Dedifferentiated amniotic fluid mesenchymal stem cell (primary cell): Measurements from ENCODE around the gene THSD8.
"Not testable (repeated sequence)": the region's sequence is repeated elsewhere in the genome, so short reads cannot be mapped to it uniquely, and the experiment has no call there.

Experiments
- DNase-seq: peaks from one replicate; pipeline ENCODE4 v3.0.0-alpha.2; 2016; ENCODE audit errors: extremely low spot score

THSD8 gene

GRCh38 chr19:12792051-12792852 lies 9.6 kb upstream of the THSD8 start:
- DNase-seq = no peak

DNA sequence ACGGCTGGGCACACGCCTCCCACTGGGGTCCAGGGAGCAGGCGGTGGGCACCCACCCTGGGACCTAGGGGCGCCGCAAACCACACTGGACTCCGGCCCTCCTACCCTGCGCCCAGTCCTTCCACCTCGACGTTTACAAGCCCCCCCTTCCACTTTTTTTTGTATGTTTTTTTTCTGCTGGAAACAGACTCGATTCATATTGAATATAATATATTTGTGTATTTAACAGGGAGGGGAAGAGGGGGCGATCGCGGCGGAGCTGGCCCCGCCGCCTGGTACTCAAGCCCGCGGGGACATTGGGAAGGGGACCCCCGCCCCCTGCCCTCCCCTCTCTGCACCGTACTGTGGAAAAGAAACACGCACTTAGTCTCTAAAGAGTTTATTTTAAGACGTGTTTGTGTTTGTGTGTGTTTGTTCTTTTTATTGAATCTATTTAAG lies 9.0 kb upstream of the THSD8 start:
- DNase-seq = no peak

DNA sequence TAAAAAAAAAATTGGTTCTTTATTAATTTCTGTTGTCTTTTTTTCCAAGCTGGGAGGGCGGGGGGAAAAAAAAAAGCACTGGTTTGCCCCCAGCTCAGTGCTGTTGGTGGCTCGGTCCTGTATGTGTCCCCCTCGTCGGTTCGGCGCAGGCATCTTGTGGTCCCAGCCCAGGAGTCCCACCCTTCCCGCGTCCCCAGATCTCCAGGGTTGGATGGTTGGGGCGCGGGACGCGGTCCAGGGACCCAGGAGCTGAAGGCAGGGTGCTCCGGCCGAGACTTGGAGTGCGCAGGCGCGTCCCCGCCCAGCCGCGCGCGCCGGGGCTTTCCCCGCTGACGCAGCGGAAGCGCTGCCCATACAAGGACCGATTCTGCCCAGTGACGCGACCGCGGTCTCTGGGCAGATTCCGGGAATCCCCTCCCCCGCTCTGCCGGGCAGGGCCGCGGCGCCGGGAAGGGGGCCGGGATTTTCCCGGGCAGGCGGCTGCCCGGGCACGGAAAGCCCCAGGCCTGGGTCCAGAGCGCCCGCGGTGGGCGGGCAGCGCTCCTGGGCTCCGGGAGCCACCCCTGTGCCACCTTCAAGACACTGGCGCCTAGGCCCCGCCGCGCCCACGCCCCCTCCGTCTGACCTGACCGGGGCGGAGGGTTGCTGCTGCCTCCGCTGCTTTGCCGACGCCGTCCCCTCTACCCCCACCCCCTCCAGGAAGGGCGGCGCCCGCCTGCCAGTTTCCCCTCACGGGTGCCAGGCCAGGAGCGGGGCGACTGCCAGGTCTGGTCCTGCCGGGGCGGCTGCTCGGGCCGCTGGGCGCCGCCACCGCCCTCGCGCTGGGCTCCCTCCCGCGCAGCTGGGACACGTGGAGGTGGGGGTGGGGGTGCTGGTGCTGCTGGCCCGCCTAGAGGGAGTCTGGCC lies 8.3 kb upstream of the THSD8 start:
- peak; percentile 89 for DNase-seq

- DNase-seq = no peak
These were observed 7.5 kb upstream of the THSD8 start for GRCh38 chr19:12794196-12794941.

DNA sequence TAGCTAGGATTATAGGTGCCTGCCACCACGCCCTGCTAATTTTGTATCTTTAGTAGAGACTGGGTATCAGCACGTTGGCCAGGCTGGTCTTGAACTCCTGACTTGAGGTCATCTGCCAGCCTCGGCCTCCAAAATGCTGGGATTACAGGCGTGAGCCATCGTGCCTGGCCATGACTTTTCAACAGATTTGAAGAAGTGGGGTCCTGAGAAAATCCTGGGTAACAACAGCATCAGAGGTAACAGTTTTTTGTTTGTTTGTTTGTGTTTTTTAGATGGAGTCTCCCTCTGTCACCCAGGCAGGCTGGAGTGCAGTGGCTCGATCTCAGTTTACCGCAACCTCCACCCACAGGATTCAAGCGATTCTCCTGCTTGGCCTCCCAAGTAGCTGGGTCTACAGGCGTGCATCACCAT lies 6.9 kb upstream of the THSD8 start:
- no peak for DNase-seq

DNA sequence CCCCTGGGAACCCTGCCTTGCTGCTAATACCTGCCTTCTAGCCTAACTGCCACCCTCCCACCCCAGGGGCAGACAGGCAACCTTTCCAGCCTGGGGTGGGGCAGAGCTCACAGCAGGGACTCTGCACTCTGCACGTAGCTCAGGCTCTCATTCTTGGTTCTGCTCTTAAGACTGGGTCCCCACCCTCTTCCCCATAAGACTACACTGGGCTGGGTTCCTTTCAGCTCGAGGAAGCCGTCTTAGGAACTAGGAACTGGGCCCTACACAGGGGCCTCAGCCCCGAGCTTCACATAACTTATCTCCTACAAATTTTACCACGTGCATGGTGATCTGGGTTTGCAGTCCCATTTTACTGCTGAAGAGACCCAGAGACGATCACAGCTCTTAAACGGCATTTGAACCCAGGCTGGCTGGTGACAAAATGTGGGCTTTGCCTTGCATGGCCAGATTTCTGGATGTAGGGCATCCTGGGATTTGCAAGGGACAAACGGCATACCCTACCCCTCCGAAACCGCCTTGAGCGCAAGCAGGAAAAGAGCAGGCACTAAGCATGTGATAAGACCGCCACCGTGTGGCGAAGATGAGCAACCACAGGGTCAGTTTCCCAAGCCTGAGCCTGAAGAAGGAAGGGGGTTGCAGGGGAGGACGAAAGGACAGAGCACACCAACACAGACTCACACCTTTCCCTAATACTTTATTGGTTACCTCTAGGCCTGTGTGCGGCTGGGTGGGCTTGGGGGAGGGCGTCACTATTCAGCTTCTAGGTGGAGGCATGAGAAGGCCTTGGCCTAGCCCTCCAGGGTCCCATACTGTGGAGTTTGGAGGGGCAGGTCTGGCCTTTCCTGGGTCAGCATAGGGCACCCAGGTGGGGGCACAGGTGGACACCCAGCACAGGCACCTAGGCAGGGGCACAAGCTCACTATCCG lies 5.5 kb upstream of the THSD8 start:
- DNase-seq = peak; percentile 77

GRCh38 chr19:12797141-12797587 lies 4.7 kb upstream of the THSD8 start:
- no peak for DNase-seq

GRCh38 chr19:12797607-12798006 lies 4.3 kb upstream of the THSD8 start:
- not testable (repeated sequence) for DNase-seq

- no peak for DNase-seq
These were observed 2.0 kb upstream of the THSD8 start for GRCh38 chr19:12799742-12800465.

- DNase-seq = no peak
These were observed 1.5 kb upstream of the THSD8 start for GRCh38 chr19:12800466-12800770.

DNA sequence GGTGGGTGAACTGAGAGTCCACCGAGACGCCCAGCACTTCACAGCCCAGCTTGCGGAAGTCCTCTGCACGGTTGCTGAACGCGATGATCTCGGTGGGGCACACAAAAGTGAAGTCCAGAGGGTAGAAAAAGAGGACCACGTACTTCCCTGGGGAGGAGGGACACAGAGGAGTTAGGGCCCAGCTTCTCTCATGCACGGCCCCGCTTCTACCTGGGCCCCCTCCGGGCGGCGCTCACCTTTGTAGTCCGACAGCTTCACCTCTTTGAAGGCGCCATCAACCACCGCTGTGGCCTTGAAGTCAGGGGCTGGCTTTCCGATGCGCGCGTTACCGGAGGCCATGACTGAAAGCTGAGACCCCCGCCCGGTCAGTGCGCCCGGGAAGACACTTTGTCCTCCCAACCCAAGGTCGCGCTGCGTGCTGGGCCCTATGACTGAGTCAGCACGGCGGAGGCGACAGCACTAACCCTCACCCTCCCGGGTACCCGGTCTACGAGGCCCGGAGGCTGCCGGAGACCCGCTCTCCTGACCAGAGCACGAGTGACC lies 875 bp upstream of the THSD8 start:
- DNase-seq = no peak

DNA sequence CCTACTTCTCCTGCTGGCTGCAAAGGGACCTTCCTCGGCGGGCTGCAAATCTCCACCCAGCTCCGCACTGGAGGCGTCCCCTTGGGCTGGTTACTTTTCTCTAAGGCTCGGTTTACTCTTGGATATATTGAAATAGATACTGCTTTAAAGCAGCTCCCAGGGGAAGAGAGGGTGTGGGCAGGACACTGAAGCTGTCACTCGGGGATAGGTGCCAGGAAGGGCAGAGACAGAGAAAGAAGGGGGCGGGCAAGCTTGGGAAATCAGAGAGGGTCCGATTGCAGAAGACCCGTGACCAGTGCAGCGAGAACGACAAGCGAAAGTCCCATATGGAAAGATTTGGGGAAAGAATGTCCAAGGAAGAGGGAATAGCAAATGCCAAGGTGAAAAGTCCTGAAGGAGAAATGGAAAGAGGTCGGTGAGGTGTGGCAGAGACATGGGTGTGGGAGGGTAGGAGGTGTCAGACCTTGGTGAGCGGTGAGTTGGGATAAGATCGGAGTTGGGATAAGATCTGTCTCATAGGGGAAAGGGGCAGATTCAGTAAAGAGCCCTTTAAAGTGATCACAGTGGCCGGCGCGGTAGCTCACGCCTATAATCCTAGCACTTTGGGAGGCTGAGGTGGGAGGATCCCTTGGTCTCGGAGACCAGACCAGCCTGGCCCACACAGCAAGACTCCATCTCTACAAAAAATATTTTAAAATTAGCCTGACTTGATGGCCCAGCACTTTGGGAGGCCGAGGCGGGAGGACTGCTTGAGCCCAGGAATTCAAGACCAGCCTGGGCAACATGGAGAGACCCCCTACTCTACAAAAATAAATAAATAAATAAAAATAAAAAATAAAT lies 618 bp downstream of the THSD8 start:
- DNase-seq = no peak

DNA sequence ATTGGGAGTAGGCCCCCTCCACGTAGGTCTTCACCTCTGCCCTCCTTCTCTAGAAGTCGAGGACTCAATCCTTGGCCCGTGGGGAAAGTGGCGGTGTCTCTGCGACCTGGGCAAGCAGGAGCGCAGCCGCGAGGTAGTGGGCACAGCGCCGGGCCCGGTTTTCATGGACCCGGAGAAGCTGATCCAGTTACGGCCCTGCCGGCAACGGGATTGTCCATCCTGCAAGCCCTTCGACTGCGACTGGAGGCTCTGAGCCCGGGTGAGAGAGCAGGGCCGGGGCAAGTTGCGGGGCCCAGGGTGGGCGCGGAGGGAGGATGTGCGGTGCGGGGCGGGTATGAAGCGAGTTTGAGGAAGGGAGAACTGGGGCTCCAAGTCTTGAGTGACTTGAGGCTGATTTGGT lies 2.2 kb downstream of the THSD8 start:
- DNase-seq = no peak

DNA sequence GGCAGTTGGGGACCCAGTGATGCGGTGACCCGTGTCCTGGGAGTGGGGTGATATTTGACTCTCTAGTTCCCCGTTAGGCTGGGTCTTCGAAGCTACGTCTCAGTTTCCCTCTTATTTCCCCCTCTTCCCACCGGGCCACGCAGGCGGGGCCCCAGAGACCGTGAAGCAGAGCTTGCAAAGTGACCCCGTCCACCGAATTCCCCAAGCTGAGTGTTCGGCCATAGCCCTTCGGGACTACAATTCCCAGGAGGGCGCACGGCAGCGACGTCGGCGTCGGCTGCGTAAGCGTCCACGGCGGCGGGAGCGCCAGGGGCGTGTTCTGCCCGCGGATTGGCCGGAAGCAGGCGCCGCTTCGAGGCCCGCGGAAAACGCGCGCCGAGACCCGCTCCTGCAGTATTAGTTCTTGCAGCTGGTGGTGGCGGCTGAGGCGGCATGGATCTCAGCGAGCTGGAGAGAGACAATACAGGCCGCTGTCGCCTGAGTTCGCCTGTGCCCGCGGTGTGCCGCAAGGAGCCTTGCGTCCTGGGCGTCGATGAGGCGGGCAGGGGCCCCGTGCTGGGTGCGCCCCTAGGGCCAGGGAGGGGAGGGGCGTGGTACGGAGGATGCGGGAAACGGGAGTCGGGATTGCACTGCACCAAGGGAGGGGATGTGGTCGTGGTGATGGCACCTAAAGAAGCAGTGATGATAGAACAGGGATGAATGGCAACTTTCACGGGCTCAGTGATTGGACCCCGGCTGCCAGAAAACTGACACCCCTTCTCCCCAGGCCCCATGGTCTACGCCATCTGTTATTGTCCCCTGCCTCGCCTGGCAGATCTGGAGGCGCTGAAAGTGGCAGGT lies 4.6 kb downstream of the THSD8 start, which contains the start of gene RNASEH2A:
Gene RNASEH2A (plus strand): TSS at position 343 of the 840 bp plus-strand sequence. CDS start 90 bp downstream, at position 433.
- peak; percentile 82 for DNase-seq

- DNase-seq = no peak
These were observed 13.2 kb downstream of the THSD8 start for GRCh38 chr19:12815088-12815487.

DNA sequence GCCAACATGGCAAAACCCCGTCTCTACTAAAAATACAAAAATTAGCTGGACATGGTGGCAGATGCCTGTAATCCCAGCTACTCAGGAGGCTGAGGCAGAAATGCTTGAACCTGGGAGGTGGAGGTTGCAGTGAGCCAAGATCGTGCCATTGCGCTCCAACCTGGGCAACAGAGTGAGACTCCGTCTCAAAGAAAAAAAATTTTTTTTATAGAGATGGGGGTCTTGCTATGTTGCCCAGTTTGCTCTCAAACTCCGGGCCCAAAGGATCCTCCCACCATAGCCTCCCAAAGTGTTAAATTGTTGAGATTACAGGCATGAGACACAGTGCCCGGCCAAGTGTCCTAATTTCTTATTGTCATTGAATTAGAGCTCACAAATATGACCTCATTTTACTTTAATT lies 15.3 kb downstream of the THSD8 start:
- DNase-seq = not testable (repeated sequence)

DNA sequence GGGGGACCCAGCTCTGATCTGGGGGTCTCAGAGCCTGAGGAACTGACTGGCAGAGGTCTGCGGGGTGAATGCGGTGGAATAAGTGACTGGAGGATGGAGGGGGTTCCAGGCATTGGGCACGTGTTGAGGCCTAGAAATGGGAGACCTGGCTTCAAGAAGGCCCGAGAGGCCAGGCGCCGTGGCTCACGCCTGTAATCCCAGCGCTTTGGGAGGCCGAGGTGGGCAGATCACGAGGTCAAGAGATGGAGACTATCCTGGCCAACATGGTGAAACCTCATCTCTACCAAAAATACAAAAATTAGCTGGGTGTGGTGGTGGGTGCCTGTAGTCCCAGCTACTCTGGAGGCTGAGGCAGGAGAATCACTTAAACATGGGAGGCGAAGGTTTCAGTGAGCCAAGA lies 15.9 kb downstream of the THSD8 start:
- DNase-seq = not testable (repeated sequence)

GRCh38 chr19:12821761-12822160 lies 19.9 kb downstream of the THSD8 start:
- no peak for DNase-seq
